ENCODE results near the gene ZNF423. TPM values are rescaled to one million over a fixed set of nuclear protein-coding genes. Genes with fewer than 3 reads are reported as not detected.

The ZNF423 gene
- total RNA-seq, 2 experiments from 2014 or later, result not detected

GRCh38 chr16:49662569-49662968, 193.3 kb downstream of the ZNF423 start:
- no peaks in the 10 kb centered on the region for H3K27me3 Mint-ChIP-seq
- no peak for ATAC-seq
- H3K4me3 Mint-ChIP-seq, result no peak overlapping the region
- ChIA-PET CTCF (no interaction called here), POLR2A (no interaction called here)
- H3K27ac Mint-ChIP-seq, result no peak overlapping the region
- DNase-seq, result no peak
- intact Hi-C loops (cut with DNase I, micrococcal nuclease), result loop anchor here in 1 of 2 experiments (5.0 kb wide), 1 partner anchor 960 kb away; no protein-coding TSS in a partner anchor
- H3K36me3 Mint-ChIP-seq (ENCODE audit: low read depth), result no peaks in the 10 kb centered on the region
- H3K4me1 Mint-ChIP-seq, result no peaks in the 10 kb centered on the region
- H3K9me3 Mint-ChIP-seq (ENCODE audit: low read depth), result no peaks in the 10 kb centered on the region

- Mint-ChIP-seq H3K4me1 (no peaks in the 10 kb centered on the region), H3K9me3 (ENCODE audit: low read depth) (no peaks in the 10 kb centered on the region), H3K4me3 (no peak overlapping the region), H3K27me3 (no peaks in the 10 kb centered on the region), H3K27ac (no peak overlapping the region), H3K36me3 (ENCODE audit: low read depth) (no peaks in the 10 kb centered on the region)
- intact Hi-C loops (cut with DNase I, micrococcal nuclease), result loop anchor here in 1 of 2 experiments (5.0 kb wide), 1 partner anchor 961 kb away; no protein-coding TSS in a partner anchor
- no peak for ATAC-seq
- ChIA-PET CTCF (no interaction called here), POLR2A (no interaction called here)
- no peak for DNase-seq
Observed at GRCh38 chr16:49661465-49662187, 194.3 kb downstream of the ZNF423 start.

- CTCF ChIA-PET, result no interaction called here
- Mint-ChIP-seq H3K27ac (no peak overlapping the region), H3K36me3 (ENCODE audit: low read depth) (no peaks in the 10 kb centered on the region), H3K4me3 (no peak overlapping the region), H3K9me3 (ENCODE audit: low read depth) (no peaks in the 10 kb centered on the region), H3K27me3 (no peaks in the 10 kb centered on the region), H3K4me1 (no peaks in the 10 kb centered on the region)
- no peak for DNase-seq
- no peak for ATAC-seq
- intact Hi-C loops (cut with DNase I, micrococcal nuclease), result loop anchor here in 1 of 2 experiments (5.0 kb wide), 1 partner anchor 962 kb away; no protein-coding TSS in a partner anchor
- POLR2A ChIA-PET, result interaction anchor here (0.7 kb wide), 1 partner anchor 20 kb away, joined by 3 read pairs; no protein-coding TSS in a partner anchor
Observed at GRCh38 chr16:49660626-49661025, 195.3 kb downstream of the ZNF423 start.

- H3K4me1 Mint-ChIP-seq, result no peaks in the 10 kb centered on the region
- no peak overlapping the region for H3K4me3 Mint-ChIP-seq
- ChIA-PET CTCF (no interaction called here), POLR2A (no interaction called here)
- H3K27me3 Mint-ChIP-seq, result no peaks in the 10 kb centered on the region
- H3K9me3 Mint-ChIP-seq (ENCODE audit: low read depth), result no peaks in the 10 kb centered on the region
- intact Hi-C loops (cut with DNase I, micrococcal nuclease), result no loop called here
- ATAC-seq (no peak), DNase-seq (no peak)
- H3K36me3 Mint-ChIP-seq (ENCODE audit: low read depth), result no peaks in the 10 kb centered on the region
- no peak overlapping the region for H3K27ac Mint-ChIP-seq
Observed at GRCh38 chr16:49659356-49659755, 196.6 kb downstream of the ZNF423 start.

- intact Hi-C loops (cut with DNase I, micrococcal nuclease), result no loop called here
- Mint-ChIP-seq H3K27ac (no peak overlapping the region), H3K27me3 (peaks cover 3% of the 10 kb centered on the region), H3K36me3 (ENCODE audit: low read depth) (no peaks in the 10 kb centered on the region), H3K4me1 (no peaks in the 10 kb centered on the region), H3K4me3 (no peak overlapping the region), H3K9me3 (ENCODE audit: low read depth) (no peaks in the 10 kb centered on the region)
- POLR2A ChIA-PET, result no interaction called here
- CTCF ChIA-PET, result no interaction called here
- DNase-seq (no peak), ATAC-seq (no peak)
Observed at GRCh38 chr16:49658531-49658930, 197.4 kb downstream of the ZNF423 start.

- ChIA-PET CTCF (no interaction called here), POLR2A (no interaction called here)
- DNase-seq (no peak), ATAC-seq (no peak)
- no peak overlapping the region for H3K4me3 Mint-ChIP-seq
- H3K9me3 Mint-ChIP-seq (ENCODE audit: low read depth), result no peaks in the 10 kb centered on the region
- no peak overlapping the region for H3K27ac Mint-ChIP-seq
- H3K4me1 Mint-ChIP-seq, result no peaks in the 10 kb centered on the region
- H3K36me3 Mint-ChIP-seq (ENCODE audit: low read depth), result no peaks in the 10 kb centered on the region
- intact Hi-C loops (cut with DNase I, micrococcal nuclease), result no loop called here
- peaks cover 3% of the 10 kb centered on the region for H3K27me3 Mint-ChIP-seq
Observed at GRCh38 chr16:49657736-49658465, 198.0 kb downstream of the ZNF423 start.

- Mint-ChIP-seq H3K9me3 (ENCODE audit: low read depth) (no peaks in the 10 kb centered on the region), H3K27me3 (peaks cover 3% of the 10 kb centered on the region), H3K4me3 (no peak overlapping the region), H3K27ac (no peak overlapping the region), H3K4me1 (no peaks in the 10 kb centered on the region), H3K36me3 (ENCODE audit: low read depth) (no peaks in the 10 kb centered on the region)
- CTCF ChIA-PET, result no interaction called here
- ATAC-seq (no peak), DNase-seq (no peak)
- POLR2A ChIA-PET, result no interaction called here
- intact Hi-C loops (cut with DNase I, micrococcal nuclease), result no loop called here
Observed at GRCh38 chr16:49654425-49654824, 201.5 kb downstream of the ZNF423 start.

- H3K4me1 Mint-ChIP-seq, result no peaks in the 10 kb centered on the region
- no peak overlapping the region for H3K4me3 Mint-ChIP-seq
- H3K36me3 Mint-ChIP-seq (ENCODE audit: low read depth), result no peaks in the 10 kb centered on the region
- no peak for DNase-seq
- CTCF ChIA-PET, result no interaction called here
- intact Hi-C loops (cut with DNase I, micrococcal nuclease), result no loop called here
- peaks cover 3% of the 10 kb centered on the region for H3K27me3 Mint-ChIP-seq
- H3K9me3 Mint-ChIP-seq (ENCODE audit: low read depth), result peaks cover 4% of the 10 kb centered on the region
- POLR2A ChIA-PET, result no interaction called here
- no peak for ATAC-seq
- H3K27ac Mint-ChIP-seq, result no peak overlapping the region
Observed at GRCh38 chr16:49653577-49653976, 202.3 kb downstream of the ZNF423 start.

- H3K27me3 Mint-ChIP-seq, result peaks cover 3% of the 10 kb centered on the region
- H3K4me3 Mint-ChIP-seq, result no peak overlapping the region
- H3K4me1 Mint-ChIP-seq, result no peaks in the 10 kb centered on the region
- no peak for ATAC-seq
- H3K36me3 Mint-ChIP-seq (ENCODE audit: low read depth), result no peaks in the 10 kb centered on the region
- DNase-seq, result no peak
- CTCF ChIA-PET, result interaction anchor here (0.8 kb wide), 1 partner anchor 56 kb away, joined by 3 read pairs; no protein-coding TSS in a partner anchor
- intact Hi-C loops (cut with DNase I, micrococcal nuclease), result no loop called here
- H3K27ac Mint-ChIP-seq, result no peak overlapping the region
- H3K9me3 Mint-ChIP-seq (ENCODE audit: low read depth), result peaks cover 4% of the 10 kb centered on the region
- POLR2A ChIA-PET, result no interaction called here
Observed at GRCh38 chr16:49653173-49653570, 202.7 kb downstream of the ZNF423 start.

GRCh38 chr16:49652456-49653172, 203.3 kb downstream of the ZNF423 start:
- peaks cover 3% of the 10 kb centered on the region for H3K27me3 Mint-ChIP-seq
- intact Hi-C loops (cut with DNase I, micrococcal nuclease), result no loop called here
- no peak for ATAC-seq
- DNase-seq, result no peak
- CTCF ChIA-PET, result interaction anchor here (0.8 kb wide), 1 partner anchor 56 kb away, joined by 3 read pairs; no protein-coding TSS in a partner anchor
- peaks cover 3% of the 10 kb centered on the region for H3K36me3 Mint-ChIP-seq (ENCODE audit: low read depth)
- no peaks in the 10 kb centered on the region for H3K4me1 Mint-ChIP-seq
- H3K9me3 Mint-ChIP-seq (ENCODE audit: low read depth), result peaks cover 10% of the 10 kb centered on the region
- H3K27ac Mint-ChIP-seq, result no peak overlapping the region
- POLR2A ChIA-PET, result no interaction called here
- H3K4me3 Mint-ChIP-seq, result no peak overlapping the region

- no peak for ATAC-seq
- H3K27me3 Mint-ChIP-seq, result peaks cover 3% of the 10 kb centered on the region
- peaks cover 15% of the 10 kb centered on the region for H3K9me3 Mint-ChIP-seq (ENCODE audit: low read depth)
- no peak overlapping the region for H3K27ac Mint-ChIP-seq
- no peak overlapping the region for H3K4me3 Mint-ChIP-seq
- H3K36me3 Mint-ChIP-seq (ENCODE audit: low read depth), result peaks cover 4% of the 10 kb centered on the region
- intact Hi-C loops (cut with DNase I, micrococcal nuclease), result no loop called here
- no peaks in the 10 kb centered on the region for H3K4me1 Mint-ChIP-seq
- no peak for DNase-seq
- CTCF ChIA-PET, result no interaction called here
- POLR2A ChIA-PET, result no interaction called here
Observed at GRCh38 chr16:49651996-49652395, 203.9 kb downstream of the ZNF423 start.

GRCh38 chr16:49651226-49651625, 204.7 kb downstream of the ZNF423 start:
- Mint-ChIP-seq H3K4me1 (no peaks in the 10 kb centered on the region), H3K27ac (no peak overlapping the region), H3K4me3 (no peak overlapping the region), H3K27me3 (peaks cover 3% of the 10 kb centered on the region), H3K9me3 (ENCODE audit: low read depth) (peaks cover 15% of the 10 kb centered on the region), H3K36me3 (ENCODE audit: low read depth) (peaks cover 4% of the 10 kb centered on the region)
- ChIA-PET POLR2A (no interaction called here), CTCF (no interaction called here)
- intact Hi-C loops (cut with DNase I, micrococcal nuclease), result no loop called here
- no peak for ATAC-seq
- DNase-seq, result no peak

Measured in activated CD4-positive, alpha-beta T cell treated with anti-CD3 and anti-CD28 coated beads for 36 hours (primary cell).